ENCODE results near the gene SLC25A26. TPM values are rescaled to one million over a fixed set of nuclear protein-coding genes. Genes with fewer than 3 reads are reported as not detected.

Gene SLC25A26
- total RNA-seq, 2 experiments from 2014 or later, result 24.4 to 25.2 TPM

DNA sequence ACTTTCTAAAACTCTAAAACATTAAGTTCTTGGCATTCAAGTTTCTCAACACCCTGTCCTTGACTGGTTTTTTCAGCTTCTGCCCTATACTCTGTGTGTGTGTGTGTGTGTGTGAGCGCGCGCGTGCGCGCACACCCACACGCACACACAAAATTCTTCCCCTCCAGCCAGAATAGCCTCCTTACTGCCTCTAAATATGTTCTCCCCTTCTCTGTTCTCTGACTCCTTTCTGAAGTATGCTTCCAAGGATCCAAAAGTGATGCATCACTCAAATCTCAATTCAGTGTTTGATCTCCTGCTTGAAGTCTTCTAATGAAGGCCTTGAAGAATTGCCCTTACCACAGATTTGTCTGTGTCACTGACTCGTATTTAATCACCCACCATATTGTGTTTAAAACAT, 129.8 kb downstream of the SLC25A26 start:
- Mint-ChIP-seq H3K36me3 (peaks cover 40% of the 10 kb centered on the region), H3K9me3 (no peaks in the 10 kb centered on the region), H3K4me1 (peaks cover 2% of the 10 kb centered on the region), H3K4me3 (no peak overlapping the region), H3K27me3 (no peaks in the 10 kb centered on the region), H3K27ac (no peak overlapping the region)
- no peak for DNase-seq

DNA sequence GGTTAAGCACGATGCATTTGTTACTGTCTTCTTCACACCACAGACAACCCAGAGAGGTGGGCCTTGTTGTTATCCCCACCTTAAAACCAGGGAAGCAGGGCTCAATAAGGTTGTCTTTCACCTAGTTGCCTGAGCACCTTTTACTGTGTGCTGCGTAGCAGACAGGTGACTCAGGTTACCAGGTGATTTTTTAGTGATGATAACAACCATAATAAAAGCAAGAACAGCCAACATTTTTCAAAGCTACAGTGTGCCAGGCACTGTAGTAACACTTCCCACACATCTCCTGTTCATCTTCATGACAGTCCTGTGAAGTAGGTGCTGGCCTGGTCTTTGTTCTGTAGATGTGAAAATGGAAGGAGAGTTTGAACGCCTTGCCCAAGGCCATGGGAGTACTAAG, 132.2 kb downstream of the SLC25A26 start:
- Mint-ChIP-seq H3K27ac (no peak overlapping the region), H3K9me3 (no peaks in the 10 kb centered on the region), H3K4me1 (peaks cover 4% of the 10 kb centered on the region), H3K36me3 (peaks cover 22% of the 10 kb centered on the region), H3K4me3 (no peak overlapping the region), H3K27me3 (no peaks in the 10 kb centered on the region)
- no peak for DNase-seq

DNA sequence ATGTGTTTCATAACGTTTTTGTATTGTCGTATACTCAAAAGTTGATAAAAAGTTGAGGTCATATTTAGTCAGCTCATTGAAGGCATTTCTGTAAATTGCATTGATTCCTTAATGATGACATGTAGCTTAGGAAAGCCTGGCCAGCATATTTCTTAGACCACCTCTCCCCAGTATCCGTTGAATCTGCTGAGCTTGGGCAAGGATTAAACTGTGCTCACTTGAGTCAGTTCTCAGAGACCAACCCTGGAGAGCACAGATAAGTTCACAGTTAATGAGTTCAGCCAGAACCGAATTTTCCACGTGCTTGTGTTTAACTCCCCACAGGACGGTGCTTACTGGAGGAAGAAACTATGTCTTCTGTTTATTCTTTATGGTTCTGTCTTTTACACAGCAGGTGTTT, 132.7 kb downstream of the SLC25A26 start:
- Mint-ChIP-seq H3K27me3 (no peaks in the 10 kb centered on the region), H3K9me3 (no peaks in the 10 kb centered on the region), H3K4me1 (peaks cover 4% of the 10 kb centered on the region), H3K36me3 (peaks cover 22% of the 10 kb centered on the region), H3K4me3 (no peak overlapping the region), H3K27ac (no peak overlapping the region)
- no peak for DNase-seq

DNA sequence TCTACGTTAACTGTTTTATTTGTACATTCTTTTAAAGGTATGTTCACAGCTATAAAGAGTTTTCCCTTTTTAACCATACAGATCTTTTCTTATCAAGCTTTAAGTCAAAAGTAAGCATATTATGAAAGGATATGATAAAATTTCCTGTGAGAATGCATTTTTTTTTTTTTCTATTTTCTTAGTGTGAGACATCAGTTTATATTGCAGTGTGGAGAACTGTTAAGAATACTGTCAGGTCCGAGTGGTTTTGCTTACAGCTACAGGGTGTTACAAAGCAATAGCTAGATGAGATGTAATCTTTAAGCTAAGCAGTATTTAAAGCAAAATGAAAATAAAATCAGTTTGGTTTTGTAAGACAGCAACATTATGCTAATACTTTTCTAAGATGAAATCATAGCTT, 133.2 kb downstream of the SLC25A26 start:
- Mint-ChIP-seq H3K27me3 (no peaks in the 10 kb centered on the region), H3K4me3 (no peak overlapping the region), H3K4me1 (peaks cover 4% of the 10 kb centered on the region), H3K36me3 (peaks cover 22% of the 10 kb centered on the region), H3K9me3 (no peaks in the 10 kb centered on the region), H3K27ac (no peak overlapping the region)
- no peak for DNase-seq

DNA sequence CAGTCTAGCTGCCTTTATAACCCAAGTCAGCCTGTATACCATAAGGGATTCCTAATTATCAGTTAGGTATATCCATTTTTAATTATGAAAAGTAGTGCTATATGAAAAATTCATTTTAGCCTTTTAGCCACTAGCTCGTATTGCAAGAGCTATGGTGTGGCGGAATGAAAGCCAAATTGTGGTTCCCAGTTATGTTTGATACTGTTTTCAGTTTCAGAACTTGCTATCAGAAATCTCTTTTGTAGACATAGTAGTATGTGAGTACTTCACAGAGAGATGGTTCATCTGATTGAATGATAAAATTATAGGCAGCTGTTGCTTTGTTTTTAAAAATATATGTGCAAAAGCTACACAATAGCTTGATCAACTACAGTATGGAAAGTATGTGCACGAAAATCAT, 134.6 kb downstream of the SLC25A26 start:
- Mint-ChIP-seq H3K4me1 (peaks cover 4% of the 10 kb centered on the region), H3K9me3 (no peaks in the 10 kb centered on the region), H3K27me3 (no peaks in the 10 kb centered on the region), H3K36me3 (peaks cover 21% of the 10 kb centered on the region), H3K27ac (no peak overlapping the region), H3K4me3 (no peak overlapping the region)
- DNase-seq, result no peak

DNA sequence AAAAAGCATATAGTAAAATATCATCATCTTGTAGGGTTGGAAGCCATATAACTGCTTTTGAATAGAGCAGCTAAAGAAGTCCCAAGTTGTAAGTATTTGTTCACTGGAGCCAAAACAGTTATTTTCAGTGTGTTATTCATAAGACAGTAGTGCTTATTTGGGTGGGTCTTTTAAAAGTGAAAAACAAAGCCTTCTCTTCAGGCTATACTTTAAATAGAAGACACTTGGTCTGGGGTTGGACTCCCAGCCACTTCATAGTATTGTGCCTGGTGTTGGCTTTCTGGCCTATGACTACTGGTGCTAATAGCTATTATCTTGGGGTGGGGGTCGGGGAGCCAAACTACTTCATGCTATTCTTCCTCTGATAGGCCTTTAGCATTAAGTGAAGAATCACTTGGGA, 135.2 kb downstream of the SLC25A26 start:
- peaks cover 17% of the 10 kb centered on the region for H3K36me3 Mint-ChIP-seq
- no peak overlapping the region for H3K27ac Mint-ChIP-seq
- no peaks in the 10 kb centered on the region for H3K27me3 Mint-ChIP-seq
- DNase-seq, result no peak
- peaks cover 4% of the 10 kb centered on the region for H3K4me1 Mint-ChIP-seq
- H3K9me3 Mint-ChIP-seq, result no peaks in the 10 kb centered on the region
- no peak overlapping the region for H3K4me3 Mint-ChIP-seq

DNA sequence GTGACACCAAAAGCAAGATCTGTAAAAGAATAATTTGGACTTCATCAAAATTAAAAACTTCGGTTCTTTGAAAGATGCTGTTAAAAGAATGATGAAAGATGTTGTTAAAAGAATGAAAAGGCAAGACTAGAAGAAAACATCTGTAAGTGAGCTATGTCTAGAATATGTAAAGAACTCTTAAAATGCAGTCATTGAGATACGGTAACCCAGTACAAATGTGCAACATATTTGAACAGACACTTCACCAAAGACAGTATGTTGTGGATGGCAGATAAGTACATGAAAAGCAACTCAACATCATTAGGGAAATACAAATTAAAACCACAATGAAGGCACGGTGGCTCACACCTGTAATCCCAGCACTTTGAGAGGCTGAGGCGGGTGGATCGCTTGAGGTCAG, 140.6 kb downstream of the SLC25A26 start:
- no peak overlapping the region for H3K4me3 Mint-ChIP-seq
- DNase-seq, result no peak
- H3K4me1 Mint-ChIP-seq, result no peaks in the 10 kb centered on the region
- H3K27ac Mint-ChIP-seq, result no peak overlapping the region
- H3K27me3 Mint-ChIP-seq, result no peaks in the 10 kb centered on the region
- peaks cover 7% of the 10 kb centered on the region for H3K36me3 Mint-ChIP-seq
- H3K9me3 Mint-ChIP-seq, result no peaks in the 10 kb centered on the region

DNA sequence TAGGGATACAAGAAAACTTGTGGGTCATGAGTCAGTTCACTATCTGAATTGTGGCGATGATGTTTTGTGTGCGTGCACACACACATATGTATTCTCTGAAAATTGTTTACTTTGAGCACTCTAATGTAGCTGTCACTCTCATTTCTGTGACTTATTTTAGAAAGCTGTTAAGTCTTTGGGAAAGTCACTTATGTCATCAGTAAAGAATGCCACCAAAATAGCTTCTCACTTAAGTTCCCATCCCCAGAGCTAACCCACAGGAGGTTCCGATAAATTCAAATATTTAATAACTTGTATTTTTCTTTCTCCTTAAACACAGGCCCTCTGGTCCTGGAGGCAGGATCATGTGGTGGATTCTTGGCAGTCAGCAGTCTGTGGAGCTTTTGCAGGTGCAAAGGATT, 141.7 kb downstream of the SLC25A26 start:
- Mint-ChIP-seq H3K27me3 (no peaks in the 10 kb centered on the region), H3K4me1 (no peaks in the 10 kb centered on the region), H3K27ac (no peak overlapping the region), H3K9me3 (no peaks in the 10 kb centered on the region), H3K36me3 (peaks cover 7% of the 10 kb centered on the region), H3K4me3 (no peak overlapping the region)
- DNase-seq, result no peak

DNA sequence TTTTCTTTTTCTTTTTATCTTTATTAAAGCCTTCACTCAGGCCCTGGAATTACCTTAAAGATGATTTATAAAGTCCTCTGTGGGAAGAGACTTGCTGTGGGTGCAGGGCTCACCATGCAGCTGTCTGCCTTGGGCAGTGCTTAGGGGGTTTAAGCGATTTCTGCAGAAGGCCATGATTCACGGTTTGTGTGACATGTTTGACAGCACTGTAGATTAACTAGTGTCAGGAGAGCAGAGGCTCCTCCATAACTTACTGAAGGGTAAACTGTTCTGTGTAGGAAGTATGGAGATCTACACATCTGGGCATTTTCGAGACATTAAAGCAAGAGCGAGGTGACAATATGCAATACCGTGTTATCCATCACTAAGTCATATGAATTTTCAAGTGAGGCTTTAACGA, 142.3 kb downstream of the SLC25A26 start:
- DNase-seq, result no peak
- Mint-ChIP-seq H3K4me3 (no peak overlapping the region), H3K4me1 (no peaks in the 10 kb centered on the region), H3K27ac (no peak overlapping the region), H3K9me3 (no peaks in the 10 kb centered on the region), H3K36me3 (peaks cover 7% of the 10 kb centered on the region), H3K27me3 (no peaks in the 10 kb centered on the region)

DNA sequence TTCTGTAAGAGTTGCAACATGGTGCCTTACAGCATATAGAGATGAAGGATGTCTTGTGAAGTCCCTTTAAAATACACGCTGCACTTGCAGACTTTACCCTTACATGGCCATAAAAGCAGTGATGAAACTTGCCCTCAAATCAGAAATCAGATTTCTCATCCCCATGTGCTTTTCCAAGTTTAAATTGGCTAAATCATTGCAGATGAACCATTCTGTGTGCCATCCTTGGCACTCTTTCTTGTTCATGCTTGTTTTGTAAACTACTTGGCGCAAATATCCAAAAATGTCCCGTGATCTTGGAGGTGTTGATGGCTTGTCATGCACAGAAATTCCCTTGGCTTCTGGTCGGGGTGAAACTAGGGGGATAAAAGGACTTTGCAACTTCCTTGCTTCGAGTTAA, 144.3 kb downstream of the SLC25A26 start:
- DNase-seq, result no peak
- no peak overlapping the region for H3K27ac Mint-ChIP-seq

DNA sequence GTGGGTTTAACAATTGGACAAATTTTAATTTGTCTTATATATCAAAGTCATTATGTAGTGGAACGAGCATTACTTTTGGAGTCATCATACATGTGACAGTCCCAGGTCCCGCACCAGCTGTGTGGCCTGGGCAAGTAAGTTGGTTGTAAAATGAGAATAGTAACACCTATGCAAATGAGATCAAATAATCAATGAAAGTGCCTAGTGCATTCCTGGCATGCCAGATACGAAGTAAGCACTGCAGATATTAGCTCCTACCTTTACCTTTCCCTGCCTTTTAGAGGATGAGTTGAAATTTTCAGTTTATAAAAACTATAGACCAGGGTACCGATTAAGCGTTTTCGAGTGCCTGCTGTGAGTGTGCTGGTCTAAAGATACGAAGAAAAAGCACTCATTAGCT, 145.9 kb downstream of the SLC25A26 start:
- Mint-ChIP-seq H3K4me1 (no peaks in the 10 kb centered on the region), H3K9me3 (no peaks in the 10 kb centered on the region), H3K27me3 (no peaks in the 10 kb centered on the region), H3K36me3 (peaks cover 8% of the 10 kb centered on the region), H3K4me3 (no peak overlapping the region), H3K27ac (no peak overlapping the region)
- DNase-seq, result no peak

More for the DNA sequence above, 144.3 kb downstream of the SLC25A26 start:
- Mint-ChIP-seq H3K36me3 (peaks cover 4% of the 10 kb centered on the region), H3K4me3 (no peak overlapping the region), H3K9me3 (no peaks in the 10 kb centered on the region), H3K4me1 (no peaks in the 10 kb centered on the region), H3K27me3 (no peaks in the 10 kb centered on the region)

DNA sequence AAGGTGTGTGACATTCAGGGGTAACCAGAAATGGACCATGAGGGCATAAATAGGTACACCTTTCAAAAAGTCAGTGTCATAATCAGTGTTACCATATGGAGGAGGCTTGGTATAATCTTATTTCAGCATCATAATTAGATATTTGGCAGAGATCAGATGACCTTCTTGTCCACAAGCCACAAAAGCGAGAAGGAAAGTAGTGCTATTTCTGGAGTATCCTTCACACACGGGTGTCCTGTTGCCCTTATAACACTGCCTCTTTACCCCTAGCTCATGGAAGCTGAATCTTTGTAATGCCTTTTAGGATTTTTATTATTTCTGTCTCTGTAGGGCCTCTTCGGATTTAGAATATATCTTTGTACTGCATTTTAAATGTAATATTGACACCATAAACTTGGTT, 147.2 kb downstream of the SLC25A26 start:
- no peak overlapping the region for H3K4me3 Mint-ChIP-seq
- H3K9me3 Mint-ChIP-seq, result no peaks in the 10 kb centered on the region
- H3K4me1 Mint-ChIP-seq, result peaks cover 2% of the 10 kb centered on the region
- H3K36me3 Mint-ChIP-seq, result peaks cover 7% of the 10 kb centered on the region
- DNase-seq, result no peak
- no peaks in the 10 kb centered on the region for H3K27me3 Mint-ChIP-seq
- no peak overlapping the region for H3K27ac Mint-ChIP-seq

DNA sequence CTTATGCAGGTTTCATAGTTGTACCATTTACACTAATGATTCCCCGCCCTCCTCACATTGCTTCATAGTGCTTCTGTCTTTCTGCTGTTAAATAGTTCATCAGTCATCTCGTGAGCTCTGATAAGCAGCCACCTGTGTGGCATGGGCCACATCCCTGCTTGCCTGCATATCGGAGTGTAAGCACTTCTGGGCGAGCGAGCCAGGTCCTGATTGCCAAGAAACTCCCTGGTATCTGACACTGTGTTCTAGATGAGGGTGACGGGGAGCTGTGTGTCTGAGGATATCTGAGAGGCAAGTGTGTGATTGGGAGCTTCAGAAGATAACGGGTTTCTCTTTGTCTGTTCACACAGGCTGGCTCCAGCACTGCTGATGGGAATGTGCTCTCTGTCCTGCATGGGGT, 149.4 kb downstream of the SLC25A26 start:
- Mint-ChIP-seq H3K4me1 (peaks cover 2% of the 10 kb centered on the region), H3K36me3 (peaks cover 7% of the 10 kb centered on the region), H3K4me3 (no peak overlapping the region), H3K27ac (no peak overlapping the region), H3K9me3 (no peaks in the 10 kb centered on the region), H3K27me3 (no peaks in the 10 kb centered on the region)
- no peak for DNase-seq

DNA sequence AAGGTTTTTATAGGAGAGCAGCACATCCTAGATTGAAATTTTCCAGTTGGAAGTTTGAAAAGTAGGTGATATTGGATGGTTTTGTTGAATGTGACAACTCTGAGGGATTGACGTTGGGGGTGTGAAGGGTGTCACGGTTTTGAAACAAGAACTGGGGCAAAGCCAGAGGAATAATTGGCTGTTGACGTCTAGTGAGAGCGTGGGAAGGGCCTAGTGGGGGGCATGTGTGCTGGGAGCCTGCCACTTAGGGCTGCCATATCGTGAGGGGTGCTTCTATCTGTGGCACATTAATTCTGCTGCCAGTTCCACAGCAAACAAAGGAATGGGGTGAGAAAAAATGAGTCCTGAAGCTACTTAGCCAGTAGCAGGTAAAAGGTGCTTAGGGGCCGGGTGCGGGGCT, 150.6 kb downstream of the SLC25A26 start:
- Mint-ChIP-seq H3K9me3 (no peaks in the 10 kb centered on the region), H3K4me1 (peaks cover 2% of the 10 kb centered on the region), H3K4me3 (no peak overlapping the region), H3K27ac (no peak overlapping the region), H3K27me3 (no peaks in the 10 kb centered on the region), H3K36me3 (peaks cover 7% of the 10 kb centered on the region)
- no peak for DNase-seq

DNA sequence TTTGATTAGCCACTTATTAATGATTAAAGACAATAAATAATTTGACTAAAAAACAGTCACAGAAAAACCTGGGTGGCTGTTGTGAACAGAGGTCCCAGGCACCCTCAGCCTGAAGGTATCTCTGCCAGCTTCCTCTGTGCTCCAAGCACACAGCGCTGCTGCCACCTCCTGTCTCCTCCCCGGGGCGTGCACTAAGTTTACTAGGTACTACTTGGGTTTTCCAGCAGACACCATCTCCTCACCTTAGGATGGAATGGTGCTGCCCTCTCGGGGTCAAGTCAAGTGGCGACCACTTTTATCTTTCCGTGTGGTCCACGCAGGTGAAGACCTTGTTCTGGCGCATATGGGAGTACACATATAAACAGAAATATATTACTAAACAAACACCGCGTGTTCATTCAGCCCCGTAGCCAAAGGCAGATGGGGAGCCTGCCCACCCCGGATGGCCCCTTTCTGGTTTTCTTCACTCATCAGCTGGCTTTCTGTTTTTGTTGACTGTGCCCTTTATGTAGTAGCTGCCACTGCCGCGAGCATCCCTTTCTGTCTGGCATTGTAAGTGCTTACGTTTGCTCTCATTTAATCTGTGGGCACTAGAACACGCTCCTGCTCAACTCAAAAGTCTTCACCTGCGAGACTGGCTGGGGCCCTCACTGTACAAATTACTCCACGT, 152.0 kb downstream of the SLC25A26 start:
- H3K9me3 Mint-ChIP-seq, result no peaks in the 10 kb centered on the region
- DNase-seq, result no peak
- H3K4me3 Mint-ChIP-seq, result no peak overlapping the region
- H3K4me1 Mint-ChIP-seq, result peaks cover 2% of the 10 kb centered on the region
- H3K36me3 Mint-ChIP-seq, result peaks cover 10% of the 10 kb centered on the region
- no peaks in the 10 kb centered on the region for H3K27me3 Mint-ChIP-seq
- H3K27ac Mint-ChIP-seq, result no peak overlapping the region

DNA sequence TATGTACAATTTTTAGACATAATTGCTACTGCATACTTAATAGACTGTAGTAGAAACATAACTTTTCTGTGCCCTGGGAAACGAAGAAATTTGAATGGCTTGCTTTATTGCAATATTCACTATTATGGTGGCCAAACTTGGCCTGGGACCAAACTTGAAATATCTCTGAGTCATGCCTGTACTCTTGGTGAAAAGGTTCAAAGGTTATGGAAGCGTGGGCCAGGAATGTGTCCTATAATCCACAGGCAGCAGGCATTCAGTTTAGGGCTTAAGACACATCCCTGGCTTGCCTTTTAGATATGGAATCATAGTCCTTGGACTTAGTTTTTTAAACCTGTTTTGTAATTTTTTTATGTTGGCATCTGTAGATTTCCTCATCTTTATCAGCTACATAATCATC, 155.8 kb downstream of the SLC25A26 start:
- H3K36me3 Mint-ChIP-seq, result peaks cover 40% of the 10 kb centered on the region

More for the DNA sequence above, 155.8 kb downstream of the SLC25A26 start:
- H3K4me1 Mint-ChIP-seq, result peaks cover 4% of the 10 kb centered on the region
- no peak overlapping the region for H3K27ac Mint-ChIP-seq
- no peaks in the 10 kb centered on the region for H3K27me3 Mint-ChIP-seq
- H3K9me3 Mint-ChIP-seq, result no peaks in the 10 kb centered on the region
- no peak overlapping the region for H3K4me3 Mint-ChIP-seq
- DNase-seq, result no peak

Measured in activated naive CD8-positive, alpha-beta T cell treated with anti-CD3 and anti-CD28 coated beads for 36 hours (primary cell).